H9 (cell line): ENCODE measurements around the gene TOP1. TPM values are rescaled to one million over a fixed set of nuclear protein-coding genes. Genes with fewer than 3 reads are reported as not detected.
A peak's percentile ranks its signal among the peaks of the same experiment; 100 is the strongest.

Experiments used
- DNase-seq: peaks from one replicate; pipeline ENCODE4 v3.0.0-alpha.2; 2017
- H2AFZ ChIP-seq: one replicate; pipeline ENCODE4 v1.6.1; 2013; ENCODE audit warnings: mild to moderate bottlenecking, low read length, control low read depth, moderate library complexity
- H2AK5ac ChIP-seq: 2 replicates; pipeline ENCODE4 v1.6.1; 2013; ENCODE audit warnings: low read length, control low read depth, mixed read lengths; ENCODE audit not compliant: insufficient read length
- H2BK120ac ChIP-seq: one replicate; pipeline ENCODE4 v1.6.1; 2013; ENCODE audit warnings: low read depth, mild to moderate bottlenecking, low read length, control low read depth, inconsistent platforms; ENCODE audit not compliant: poor library complexity, severe bottlenecking
- H2BK12ac ChIP-seq: 2 replicates; pipeline ENCODE4 v1.6.1; 2013; ENCODE audit warnings: low read length, control low read depth, mixed read lengths, low read depth; ENCODE audit not compliant: insufficient read length
- H2BK15ac ChIP-seq: 2 replicates; pipeline ENCODE4 v1.6.1; 2013; ENCODE audit warnings: low read depth, low read length, control low read depth
- H2BK20ac ChIP-seq: one replicate; pipeline ENCODE4 v1.6.1; 2013; ENCODE audit warnings: low read depth, mild to moderate bottlenecking, low read length, control low read depth, inconsistent platforms; ENCODE audit not compliant: poor library complexity, severe bottlenecking
- H2BK5ac ChIP-seq: 2 replicates; pipeline ENCODE4 v1.6.1; 2013; ENCODE audit warnings: low read length, control low read depth, mixed read lengths; ENCODE audit not compliant: insufficient read length
- H3K14ac ChIP-seq: 2 replicates; pipeline ENCODE4 v1.6.1; 2013; ENCODE audit warnings: low read length, control low read depth; ENCODE audit not compliant: insufficient read depth
- H3K18ac ChIP-seq: 2 replicates; pipeline ENCODE4 v1.6.1; 2013; ENCODE audit warnings: low read depth, mild to moderate bottlenecking, mixed read lengths, low read length, control low read depth; ENCODE audit not compliant: insufficient read length
- H3K23ac ChIP-seq: 2 replicates; pipeline ENCODE4 v1.6.1; 2013; ENCODE audit warnings: low read length, control low read depth, mixed read lengths, low read depth; ENCODE audit not compliant: insufficient read length
- H3K23me2 ChIP-seq: 2 replicates; pipeline ENCODE4 v1.6.1; 2013; ENCODE audit warnings: low read depth, mild to moderate bottlenecking, mixed read lengths, low read length, control low read depth; ENCODE audit not compliant: insufficient read length, poor library complexity, severe bottlenecking
- H3K27ac ChIP-seq: 2 replicates; pipeline ENCODE4 v1.5.1; 2013; ENCODE audit warnings: low read length, control low read depth, mixed read lengths, low read depth; ENCODE audit not compliant: insufficient read length
- H3K27me3 ChIP-seq: 2 replicates; pipeline ENCODE4 v1.6.1; 2013; ENCODE audit warnings: low read length, control low read depth, inconsistent platforms; ENCODE audit not compliant: insufficient read depth
- H3K4ac ChIP-seq: 2 replicates; pipeline ENCODE4 v1.6.1; 2013; ENCODE audit warnings: low read depth, mild to moderate bottlenecking, control low read depth, inconsistent platforms, low read length, moderate library complexity
- H3K4me1 ChIP-seq: 2 replicates; pipeline ENCODE4 v1.6.1; 2013; ENCODE audit warnings: low read length, control low read depth, inconsistent platforms; ENCODE audit not compliant: insufficient read depth
- H3K4me2 ChIP-seq: 2 replicates; pipeline ENCODE4 v1.6.1; 2013; ENCODE audit warnings: low read length, control low read depth, mixed read lengths; ENCODE audit not compliant: insufficient read length, insufficient read depth
- H3K56ac ChIP-seq: 2 replicates; pipeline ENCODE4 v1.6.1; 2013; ENCODE audit warnings: low read depth, mild to moderate bottlenecking, mixed read lengths, low read length, control low read depth; ENCODE audit not compliant: insufficient read length
- H3K79me1 ChIP-seq: 2 replicates; pipeline ENCODE4 v1.6.1; 2013; ENCODE audit warnings: low read depth, mild to moderate bottlenecking, moderate library complexity, low read length, control low read depth, inconsistent platforms; ENCODE audit not compliant: insufficient read depth, poor library complexity, severe bottlenecking
- H3K79me2 ChIP-seq: 2 replicates; pipeline ENCODE4 v1.6.1; 2013; ENCODE audit warnings: low read length, control low read depth, inconsistent platforms; ENCODE audit not compliant: insufficient read depth
- H3K9ac ChIP-seq: 2 replicates; pipeline ENCODE4 v1.6.1; 2013; ENCODE audit warnings: low read length, control low read depth, mixed read lengths; ENCODE audit not compliant: insufficient read length; ENCODE audit errors: extremely low read depth
- H3K9me3 ChIP-seq: one replicate; pipeline ENCODE4 v1.6.1; 2013; ENCODE audit warnings: low read depth, low read length, inconsistent platforms; ENCODE audit not compliant: control insufficient read depth
- H3T11ph ChIP-seq: one replicate; pipeline ENCODE4 v1.6.1; 2013; ENCODE audit warnings: mild to moderate bottlenecking, low read length, control low read depth, inconsistent platforms
- H4K20me1 ChIP-seq: one replicate; pipeline ENCODE4 v1.6.1; 2013; ENCODE audit not compliant: control insufficient read depth, insufficient read length, insufficient read depth
- H4K5ac ChIP-seq: 2 replicates; pipeline ENCODE4 v1.6.1; 2013; ENCODE audit warnings: low read depth, mild to moderate bottlenecking, mixed read lengths, low read length, control low read depth; ENCODE audit not compliant: insufficient read length
- H4K8ac ChIP-seq: replicated peaks from 2 replicates; pipeline ENCODE4 v1.6.1; 2013; ENCODE audit warnings: low read length, control low read depth, mixed read lengths, low read depth; ENCODE audit not compliant: insufficient read length
- H4K91ac ChIP-seq: 2 replicates; pipeline ENCODE4 v1.6.1; 2013; ENCODE audit warnings: low read depth, mild to moderate bottlenecking, moderate library complexity, mixed read lengths, low read length, control low read depth; ENCODE audit not compliant: insufficient read length
- H3K27ac Mint-ChIP-seq, 3 experiments: 2 replicates in 2 of 3; 3 replicates in 1 of 3; pipeline ENCODE4 v1.8.0; 2020 to 2021; ENCODE audit warnings: mixed read lengths in 3 of 3, mild to moderate bottlenecking in 1 of 3, moderate library complexity in 1 of 3
- H3K27me3 Mint-ChIP-seq: 2 replicates; pipeline ENCODE4 v1.8.0; 2021; ENCODE audit warnings: low read depth, mild to moderate bottlenecking, moderate library complexity, mixed read lengths
- H3K36me3 Mint-ChIP-seq, 3 experiments: 2 replicates in 2 of 3; 3 replicates in 1 of 3; pipeline ENCODE4 v1.8.0; 2020 to 2021; ENCODE audit warnings: low read depth in 3 of 3, mixed read lengths in 3 of 3; ENCODE audit not compliant: insufficient read depth in 1 of 3
- H3K4me1 Mint-ChIP-seq, 2 experiments: 2 replicates each; pipeline ENCODE4 v1.8.0; 2020; ENCODE audit warnings: mixed read lengths in 2 of 2
- H3K4me3 Mint-ChIP-seq, 2 experiments: 2 replicates in 1 of 2; 3 replicates in 1 of 2; pipeline ENCODE4 v1.8.0; 2020 to 2021; ENCODE audit warnings: mild to moderate bottlenecking in 2 of 2, mixed read lengths in 2 of 2, moderate library complexity in 1 of 2
- H3K9me3 Mint-ChIP-seq, 2 experiments: 2 replicates in 1 of 2; 3 replicates in 1 of 2; pipeline ENCODE4 v1.8.0; 2020; ENCODE audit warnings: mild to moderate bottlenecking in 2 of 2, mixed read lengths in 2 of 2, moderate library complexity in 1 of 2
- CTCF ChIP-seq: fragments of 200-600 bp; sonication (generic); conservative IDR thresholded peaks from 3 replicates; pipeline ENCODE4 v1.8.0; 2021; ENCODE audit warnings: antibody characterized with exemption, mild to moderate bottlenecking
- WGBS: extraction: QIAGEN DNeasy Blood & Tissue Kit; methylation state at CpG from one replicate; pipeline ENCODE4 v1.1.7; 2013; ENCODE audit warnings: missing lambda C conversion rate, low lambda C conversion rate, mixed read lengths; ENCODE audit not compliant: insufficient read length; ENCODE audit errors: extremely low coverage; 5-methylcytosine and 5-hydroxymethylcytosine counted together
- total RNA-seq: library from RNA; stranded (reverse); gene quantifications from 2 replicates; pipeline ENCODE4 v1.2.1, GENCODE V29; 2021

Gene TOP1
- total RNA-seq, 1 experiment from 2014 or later = 96.4 TPM

- Histone ChIP-seq H3K4ac (no peak overlapping the region), H2BK15ac (no peak overlapping the region), H3K14ac (no peak overlapping the region), H2BK20ac (no peak overlapping the region), H3K79me1 (no peaks in the 10 kb centered on the region), H2BK120ac (no peak overlapping the region), H4K8ac (no peak overlapping the region), H3K9me3 (no peaks in the 10 kb centered on the region), H2AFZ (no peak overlapping the region), H2BK12ac (no peak overlapping the region), H3K27me3 (no peaks in the 10 kb centered on the region), H3K9ac (no peak overlapping the region), H2AK5ac (no peak overlapping the region), H4K20me1 (no peaks in the 10 kb centered on the region), H3K4me1 (no peaks in the 10 kb centered on the region), H3K56ac (no peak overlapping the region), H3K4me2 (no peak overlapping the region), H3K27ac (no peak overlapping the region), H3T11ph (no peak overlapping the region), H4K5ac (no peak overlapping the region), H2BK5ac (no peak overlapping the region), H3K23me2 (no peaks in the 10 kb centered on the region), H3K79me2 (no peaks in the 10 kb centered on the region), H3K18ac (no peak overlapping the region), H4K91ac (no peak overlapping the region), H3K23ac (no peak overlapping the region)
- Mint-ChIP-seq H3K4me3 (no peak overlapping the region), H3K36me3 (peaks cover 44 to 86% (median 72%) of the 10 kb centered on the region in 3 experiments; a peak in 6 of 7 replicates), H3K4me1 (no peaks in the 10 kb centered on the region), H3K9me3 (no peaks in the 10 kb centered on the region), H3K27me3 (no peaks in the 10 kb centered on the region), H3K27ac (peak overlapping the region in 1 of 3 experiments; percentile 62; a peak in 2 of 7 replicates)
- TF ChIP-seq CTCF = no peak
- DNase-seq = no peak
- no CpG with 5 or more reads among the region's 3 CpGs for WGBS
Observed at GRCh38 chr20:41121399-41121798, 92.8 kb downstream of the TOP1 start.
